Left renal pelvis (tissue), 4 donors: ENCODE measurements around the gene BPGM. TPM values are rescaled to one million over a fixed set of nuclear protein-coding genes. Genes with fewer than 3 reads are reported as not detected.
A peak's percentile ranks its signal among the peaks of the same experiment; 100 is the strongest.
"Not testable (repeated sequence)": the region's sequence is repeated elsewhere in the genome, so short reads cannot be mapped to it uniquely, and the experiment has no call there.

Experiments
- DNase-seq, 4 donors: peaks; one replicate each; pipeline ENCODE4 v3.0.0-alpha.2; 2013; ENCODE audit warnings: low read depth in 4 of 4, low spot score in 3 of 4
- polyA plus RNA-seq, 4 donors: library from polyadenylated mRNA; unstranded; fragments of 120-200 nt; gene quantifications; one replicate each; pipeline ENCODE4 v1.2.1, GENCODE V29; 2013; ENCODE audit not compliant: insufficient read length in 4 of 4

Gene BPGM
- polyA plus RNA-seq, 4 donors: 40.2 to 72.0 (median 46.2) TPM

DNA sequence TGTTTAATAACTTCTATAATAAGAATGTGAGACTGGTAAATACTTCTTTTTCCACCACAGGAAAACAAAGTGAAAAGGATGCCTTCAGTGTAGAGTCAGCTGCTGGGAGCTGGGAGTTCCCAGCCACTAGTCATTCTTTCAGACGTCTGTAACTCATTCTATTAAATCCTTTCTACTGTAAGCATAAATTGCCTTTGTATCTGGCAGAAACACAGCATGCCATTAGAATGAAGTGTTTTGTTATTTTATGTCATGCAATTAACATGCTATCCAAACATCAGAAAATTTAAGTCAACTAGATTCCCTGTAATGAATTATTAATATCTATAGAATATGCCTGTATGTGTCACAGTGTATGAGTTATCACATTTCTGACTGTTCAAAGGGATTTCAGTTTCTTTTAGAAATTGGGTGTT is 14.3 kb downstream of the BPGM start:
- DNase-seq: no peak

DNA sequence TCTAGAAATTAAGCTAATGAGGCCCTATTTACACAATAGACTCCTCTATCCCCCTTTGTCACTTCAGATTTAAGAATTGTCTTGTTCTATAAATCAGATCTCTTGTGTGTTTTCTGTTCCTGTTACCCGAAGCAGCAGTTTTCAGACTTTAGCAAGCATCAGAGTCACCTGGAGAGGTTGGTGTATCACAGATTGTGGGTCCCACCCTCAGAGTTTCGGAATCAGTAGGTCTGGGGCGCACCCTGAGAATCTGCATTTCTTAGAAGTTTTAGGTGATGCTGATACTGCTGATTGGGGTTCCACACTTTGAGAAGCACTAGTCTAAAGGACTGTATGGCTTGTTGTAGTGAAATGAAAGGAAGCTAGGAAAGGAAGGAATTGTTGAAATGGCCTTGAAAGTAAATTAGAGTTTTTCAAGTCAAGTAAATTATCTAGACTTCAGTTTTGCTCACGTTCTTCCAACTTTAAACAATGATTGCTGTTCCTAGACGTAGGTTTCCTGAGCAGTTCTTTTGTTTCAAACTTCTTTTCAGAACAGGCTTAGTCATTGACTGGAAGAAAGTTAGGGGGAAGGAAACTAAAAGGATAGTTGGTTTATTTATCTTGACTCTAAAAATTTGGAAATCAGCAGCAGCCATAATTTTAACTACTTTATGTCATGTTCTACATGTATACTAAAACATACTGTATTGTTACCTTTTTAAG is 15.7 kb downstream of the BPGM start:
- no peak for DNase-seq

DNA sequence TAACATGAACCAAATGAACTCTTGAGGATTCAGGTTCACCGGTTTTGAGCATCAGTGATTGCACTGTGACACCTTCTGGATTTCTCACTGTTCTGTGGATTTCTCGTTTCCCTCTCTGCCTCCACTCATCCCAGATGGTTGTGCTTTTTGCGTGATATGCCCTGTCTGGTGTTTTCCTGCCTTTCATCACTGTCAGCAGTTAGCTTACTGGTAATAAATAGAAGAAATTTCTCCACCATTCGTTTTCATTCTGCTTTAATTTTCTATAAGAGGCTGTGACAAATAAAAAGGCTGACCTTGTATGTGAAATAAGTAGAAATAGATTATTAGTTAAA is 16.2 kb downstream of the BPGM start:
- no peak for DNase-seq

DNA sequence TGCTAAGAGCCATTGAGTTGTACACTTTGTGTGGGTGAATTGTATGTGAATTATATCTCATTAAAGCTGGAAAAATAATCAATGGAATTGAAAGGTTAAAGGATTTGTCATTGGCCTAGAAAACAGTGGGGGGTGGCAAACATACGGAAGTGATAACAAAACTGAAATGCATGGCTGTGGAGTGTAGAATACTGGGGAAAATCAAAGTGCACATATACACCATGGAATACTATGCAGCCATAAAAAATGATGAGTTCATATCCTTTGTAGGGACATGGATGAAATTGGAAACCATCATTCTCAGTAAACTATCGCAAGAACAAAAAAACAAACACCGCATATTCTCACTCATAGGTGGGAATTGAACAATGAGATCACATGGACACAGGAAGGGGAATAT is 18.4 kb downstream of the BPGM start:
- DNase-seq: not testable (repeated sequence)

DNA sequence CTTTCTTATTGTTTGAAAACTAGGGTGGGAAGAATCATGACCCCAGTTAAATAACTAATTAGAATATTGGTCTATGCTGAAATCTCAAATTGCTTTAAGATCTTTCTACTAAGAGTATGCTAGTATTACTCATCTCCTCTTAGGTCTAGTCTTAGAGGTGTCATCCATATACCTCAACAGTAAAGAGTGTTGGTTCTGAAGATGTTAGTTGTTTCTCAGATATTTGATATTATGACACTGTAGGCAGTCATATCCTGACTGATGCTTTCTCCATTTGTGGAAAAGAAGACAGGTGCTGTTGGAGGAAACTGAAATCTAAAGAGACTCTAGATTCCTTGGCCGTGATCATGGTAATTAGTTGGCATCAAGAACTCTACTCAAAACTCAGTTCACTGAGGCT is 21.2 kb downstream of the BPGM start:
- DNase-seq: no peak

DNA sequence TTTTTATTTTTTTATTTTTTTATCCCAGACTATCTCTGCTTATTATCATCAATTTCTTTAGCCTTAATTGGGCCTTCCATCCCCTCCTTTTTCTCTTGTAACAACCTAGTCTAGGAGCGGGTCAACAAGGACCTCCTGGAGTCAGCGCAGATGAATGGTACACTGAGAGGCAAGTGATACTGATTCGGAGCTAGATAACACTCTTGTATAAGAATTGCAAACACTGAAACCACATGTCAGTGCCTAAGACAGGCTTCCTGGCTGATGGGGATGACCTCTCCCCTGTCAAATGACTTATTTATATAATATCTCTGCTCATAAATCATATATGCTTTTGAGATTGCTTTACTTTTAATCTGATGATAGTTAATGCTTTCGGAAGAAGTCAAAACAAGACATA is 22.7 kb downstream of the BPGM start:
- DNase-seq: no peak

DNA sequence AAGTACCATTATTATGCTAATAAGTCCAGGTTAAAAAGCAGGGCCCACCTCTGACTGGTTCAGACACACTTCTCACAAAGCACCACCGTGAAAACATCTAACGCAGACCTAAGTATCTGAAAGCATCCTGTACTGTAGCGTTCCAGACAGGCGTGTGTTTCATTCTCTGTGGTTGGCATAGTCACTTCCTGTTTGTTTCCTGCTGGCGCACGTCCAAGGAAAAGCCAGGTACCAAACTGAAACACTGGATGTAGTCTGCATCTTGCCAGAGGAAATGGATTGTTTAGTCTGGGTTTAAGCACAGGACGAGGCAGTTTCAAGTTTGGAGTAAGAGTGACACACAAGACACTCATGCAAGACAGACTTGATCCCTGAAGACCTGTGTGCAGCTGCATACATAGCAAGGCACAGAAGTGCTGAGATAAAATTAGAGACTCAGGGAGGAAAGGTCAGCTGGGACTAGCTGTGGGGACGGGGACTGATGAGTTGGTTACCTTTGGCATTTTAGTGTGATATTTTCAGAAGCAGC is 23.3 kb downstream of the BPGM start:
- no peak for DNase-seq

DNA sequence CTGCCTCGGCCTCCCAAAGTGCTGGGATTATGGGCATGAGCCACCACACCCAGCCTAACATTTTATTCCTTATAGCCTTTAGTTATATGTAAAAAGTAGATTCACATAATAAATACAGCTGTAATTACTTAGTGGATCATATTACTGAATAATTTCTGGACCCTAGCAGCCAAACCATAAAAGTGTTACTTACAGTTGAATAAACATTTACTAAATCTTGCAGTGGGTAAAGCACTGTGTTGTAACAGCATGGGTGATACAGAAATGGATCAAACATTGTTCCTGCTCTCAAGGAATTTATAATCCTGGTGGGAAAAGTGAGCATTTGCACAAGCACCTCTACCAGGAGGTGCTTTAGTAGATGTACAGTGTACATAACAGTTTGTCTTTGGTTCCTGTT is 25.0 kb downstream of the BPGM start:
- DNase-seq: no peak

DNA sequence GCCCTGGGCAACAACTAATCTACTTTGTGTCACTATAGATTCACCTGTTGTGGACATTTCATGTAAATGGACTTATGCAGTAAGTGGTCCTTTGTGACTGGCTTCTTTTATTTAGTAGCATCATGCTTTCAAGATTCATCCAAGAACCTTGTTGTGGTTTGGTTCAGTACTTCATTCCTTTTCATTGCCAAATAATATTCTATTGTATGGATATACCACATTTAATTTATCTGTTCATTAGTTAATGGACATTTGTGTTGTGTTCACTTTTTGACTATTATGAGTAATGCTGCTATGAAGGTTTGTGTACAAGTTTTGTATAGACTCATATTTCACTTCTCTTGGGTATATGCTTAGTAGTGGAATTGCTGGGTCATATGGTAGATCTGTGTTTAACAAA is 27.8 kb downstream of the BPGM start:
- no peak for DNase-seq

DNA sequence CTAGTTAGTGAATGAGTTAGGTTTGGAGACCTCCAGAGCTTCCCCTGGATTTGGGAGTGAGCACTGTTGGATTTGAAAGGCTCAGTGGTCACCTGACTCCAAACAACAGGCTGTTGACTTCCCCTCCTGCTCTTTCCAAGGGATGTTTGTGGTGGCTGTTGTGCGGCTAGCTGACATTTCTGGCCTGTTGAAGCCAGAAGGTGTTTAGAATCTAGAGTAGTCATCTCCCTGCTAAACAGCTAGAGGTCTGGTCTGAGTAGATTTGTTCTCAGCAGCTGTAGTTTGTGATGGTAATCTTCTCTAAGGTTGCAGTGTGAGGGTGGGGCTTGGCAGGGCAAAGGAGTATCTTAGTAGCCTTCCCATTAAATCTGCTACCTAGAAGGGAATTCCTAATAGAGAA is 30.1 kb downstream of the BPGM start:
- DNase-seq: no peak

DNA sequence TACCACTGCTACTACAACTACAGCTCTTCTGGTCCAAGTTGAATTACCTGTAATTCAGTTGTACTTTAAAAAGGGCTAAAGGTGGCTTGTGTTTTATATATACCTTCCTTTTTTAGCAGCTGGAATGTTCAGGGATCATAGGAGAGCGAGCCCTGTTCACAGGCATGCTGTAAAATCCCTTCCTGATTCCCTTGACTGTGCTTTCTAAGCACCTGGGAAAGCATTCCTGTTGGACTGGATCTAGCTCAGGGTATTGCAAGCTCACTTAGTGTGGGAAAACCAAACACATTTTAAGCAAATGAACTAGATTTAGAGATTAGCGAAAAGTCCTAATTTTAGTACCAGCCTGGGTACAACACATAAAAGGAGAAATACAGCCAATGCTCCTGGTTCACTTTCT is 31.5 kb downstream of the BPGM start:
- DNase-seq: no peak

DNA sequence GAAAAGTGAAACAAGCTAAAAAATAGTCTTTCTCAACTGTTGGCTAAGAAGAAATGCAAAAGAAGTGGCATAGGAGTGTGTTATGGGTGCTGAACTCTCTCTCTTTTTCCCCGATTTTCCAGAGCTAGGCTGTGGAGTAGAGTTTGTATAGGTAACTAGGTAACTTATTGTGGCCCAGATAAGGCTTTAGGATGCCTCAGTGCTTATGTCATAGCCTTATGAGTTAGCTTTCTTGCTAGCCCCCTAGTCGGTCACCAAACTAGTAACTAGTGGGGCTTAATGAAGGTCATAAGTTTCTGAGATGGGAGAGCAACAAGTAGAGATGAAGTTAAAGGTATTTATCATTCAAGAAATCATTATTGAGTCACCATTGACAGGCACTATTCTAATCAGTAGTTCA is 32.4 kb downstream of the BPGM start:
- no peak for DNase-seq

DNA sequence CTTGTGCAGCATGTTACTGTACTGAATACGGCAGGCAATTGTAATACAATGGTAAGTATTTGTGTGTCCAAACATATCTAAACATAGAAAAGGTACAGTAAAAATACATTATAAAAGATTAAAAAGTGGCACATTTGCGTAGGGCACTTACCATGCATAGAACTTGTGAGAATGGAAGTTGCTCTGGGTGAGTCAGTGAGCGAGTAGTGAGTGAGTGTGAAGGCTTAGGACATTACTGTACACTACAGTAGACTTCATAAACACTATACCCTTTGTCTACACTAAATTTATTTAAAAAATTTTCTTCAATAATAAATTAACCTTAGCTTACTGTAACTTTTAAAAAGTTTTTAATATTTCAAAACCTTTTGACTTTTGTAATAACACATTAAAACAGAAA is 37.5 kb downstream of the BPGM start:
- no peak for DNase-seq

DNA sequence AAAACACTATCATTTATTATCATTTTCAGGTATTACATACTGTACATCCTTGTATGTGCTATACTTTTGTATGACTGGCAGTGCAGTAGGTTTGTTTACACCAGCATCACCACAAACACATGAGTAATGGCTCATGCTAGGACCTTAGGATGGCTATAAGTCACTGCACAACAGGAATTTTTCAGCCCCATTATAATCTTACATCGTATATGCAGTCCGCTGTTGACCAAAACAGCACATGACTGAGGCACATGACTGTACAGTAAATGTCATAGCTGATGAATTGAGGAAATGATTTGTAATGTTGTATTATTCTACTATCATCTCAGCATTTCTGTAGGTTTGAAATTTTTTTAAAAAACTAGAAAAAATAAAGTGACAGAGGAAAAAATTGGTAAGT is 38.6 kb downstream of the BPGM start:
- DNase-seq: no peak

DNA sequence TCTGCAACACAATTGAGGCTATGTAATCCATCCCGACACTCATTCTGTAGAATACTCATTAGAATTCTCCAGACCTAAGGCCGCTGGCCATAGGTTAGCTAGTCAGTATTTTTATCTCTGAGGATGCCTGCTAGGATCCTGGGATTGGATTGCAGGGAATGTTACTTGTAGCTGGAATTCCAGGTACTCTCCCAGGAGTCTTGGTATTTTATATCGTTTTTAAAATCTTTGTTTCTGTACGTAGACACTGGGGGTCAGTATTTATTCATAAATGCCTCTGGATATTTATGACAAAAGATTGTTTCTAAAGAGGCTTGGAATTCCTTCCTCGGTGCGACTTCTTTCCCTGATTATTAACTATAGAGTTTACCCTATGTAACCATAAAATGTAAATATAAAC is 40.1 kb downstream of the BPGM start:
- no peak for DNase-seq

DNA sequence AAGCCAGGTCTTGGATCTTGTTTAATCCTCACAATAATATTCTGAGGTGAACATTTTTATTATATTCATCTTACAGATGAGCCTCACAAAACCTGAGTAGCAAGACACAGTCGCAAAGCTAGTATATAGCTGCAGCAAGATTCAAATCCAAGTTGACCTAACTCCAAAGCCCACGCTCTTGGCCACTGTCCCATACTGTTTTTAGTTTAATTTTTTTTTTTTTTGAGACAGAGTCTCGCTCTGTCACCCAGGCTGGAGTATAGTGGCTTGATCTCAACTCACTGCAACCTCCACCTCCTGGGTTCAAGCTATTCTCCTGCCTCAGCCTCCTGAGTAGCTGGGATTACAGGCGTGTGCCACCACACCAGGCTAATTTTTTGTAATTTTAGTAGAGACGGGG is 42.9 kb downstream of the BPGM start:
- DNase-seq: not testable (repeated sequence)

DNA sequence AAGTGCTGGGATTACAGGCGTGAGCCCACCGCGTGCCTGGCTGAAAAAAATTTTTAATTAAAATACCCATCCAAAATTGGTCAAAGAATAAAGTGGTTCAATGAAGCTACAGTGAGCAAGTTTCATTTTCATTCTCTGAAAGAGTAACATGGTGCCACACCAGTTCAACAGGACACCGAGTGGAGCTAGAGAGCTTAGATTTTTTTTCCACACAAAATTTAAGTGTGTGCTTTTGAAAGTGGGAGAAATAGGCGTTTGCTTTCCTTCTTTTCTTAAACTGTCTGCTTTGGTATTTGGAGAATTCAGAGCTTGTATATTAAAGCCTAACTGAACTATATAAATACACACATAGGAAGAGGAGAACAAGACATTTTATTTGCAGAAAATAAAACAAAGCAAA is 43.4 kb downstream of the BPGM start:
- peak in 2 of 4 donors; percentile 45 to 48 for DNase-seq

DNA sequence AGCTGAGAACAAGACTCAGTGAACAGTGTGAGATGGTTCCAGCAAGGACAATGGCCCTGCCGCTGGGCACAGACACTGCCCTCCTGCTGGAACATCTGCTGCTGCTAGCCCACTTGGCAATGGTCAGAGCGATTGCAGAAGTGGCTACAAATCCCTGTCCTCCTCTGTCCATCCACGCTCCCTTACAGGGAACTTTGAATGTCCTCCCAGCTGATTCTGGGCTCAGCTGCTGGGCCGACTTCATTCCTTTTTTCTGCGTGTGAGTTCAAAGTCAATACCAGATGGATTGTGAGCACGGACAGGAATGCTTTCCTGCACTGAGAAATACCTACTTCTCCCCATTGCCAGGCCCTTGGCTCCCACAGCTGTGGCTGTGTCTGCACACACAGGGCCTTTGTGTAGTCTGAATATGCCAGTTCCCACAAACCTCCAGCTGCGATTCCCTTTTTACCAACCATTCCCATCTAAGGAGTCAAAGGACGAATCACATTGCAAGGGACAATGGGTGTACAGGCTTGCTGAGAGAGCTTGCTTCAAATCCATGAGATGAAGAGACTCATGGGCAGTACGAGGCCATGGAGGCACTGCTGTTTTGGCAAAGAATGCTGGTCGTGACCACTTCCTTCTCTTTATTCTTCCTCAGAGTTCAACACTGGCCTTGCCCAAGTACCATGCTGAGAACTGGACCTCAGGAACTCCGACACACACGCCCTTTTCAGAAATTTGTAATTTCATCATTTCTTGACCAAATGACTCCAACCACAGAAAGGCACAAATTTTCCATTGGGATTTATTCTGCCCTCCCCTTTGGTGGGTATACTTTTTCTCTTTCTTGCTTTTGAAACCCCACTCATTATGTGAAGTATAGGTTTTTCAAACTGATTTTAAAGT is 44.2 kb downstream of the BPGM start:
- no peak for DNase-seq

DNA sequence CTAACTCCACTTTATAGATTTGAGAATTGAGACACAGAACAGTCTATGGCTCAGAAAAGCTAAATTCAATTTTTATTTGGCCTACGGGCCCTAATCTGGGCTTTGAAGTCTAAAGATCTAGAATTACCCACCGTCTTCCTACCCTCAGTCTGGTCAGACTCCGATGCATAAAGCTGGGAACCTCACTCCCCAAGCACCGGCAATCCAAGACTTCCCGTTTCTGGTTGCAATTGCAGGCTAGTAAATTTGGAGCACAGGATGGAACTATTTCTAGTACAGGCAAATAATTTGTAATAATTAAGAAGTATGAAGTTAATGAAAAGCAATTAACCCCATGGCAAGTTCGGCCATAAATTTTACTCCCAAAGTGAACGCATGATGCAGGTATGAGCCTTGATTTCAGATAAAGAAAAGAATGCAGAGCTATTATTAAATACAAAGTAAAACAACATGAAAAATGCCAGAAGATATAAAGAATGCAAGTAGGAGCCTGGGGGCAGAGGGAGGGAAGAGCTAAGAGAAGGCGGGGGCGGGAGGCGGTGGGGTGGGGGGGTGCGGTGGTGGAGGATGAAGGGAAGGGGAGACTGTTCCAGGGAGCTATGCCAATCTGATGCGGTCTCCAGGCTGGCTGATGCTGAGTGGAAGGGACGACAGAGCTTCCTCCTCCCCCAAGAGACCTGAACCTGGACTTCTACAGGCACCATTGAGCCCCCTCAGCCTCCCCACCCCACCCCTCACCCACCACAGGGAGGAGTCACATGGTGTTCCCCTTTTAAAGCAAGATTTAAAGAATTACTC is 45.1 kb downstream of the BPGM start:
- DNase-seq: no peak

DNA sequence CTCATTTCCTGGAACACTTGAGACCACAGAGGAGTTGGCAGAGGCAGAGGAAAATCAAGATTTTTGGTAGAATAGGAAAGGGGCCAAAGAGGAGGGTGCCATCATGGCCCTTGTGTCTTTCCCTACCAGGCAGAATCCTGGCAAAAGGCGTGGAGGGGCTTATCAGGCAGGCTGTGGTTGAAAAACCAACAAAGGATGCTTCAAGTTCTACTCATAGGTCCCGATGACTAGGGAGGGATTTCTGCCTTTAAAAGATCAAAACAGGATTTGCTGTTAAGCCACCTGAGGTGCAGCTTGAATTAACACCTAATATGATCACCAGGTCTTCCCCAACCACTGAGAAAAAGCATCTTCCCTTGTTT is 45.7 kb downstream of the BPGM start:
- no peak for DNase-seq

DNA sequence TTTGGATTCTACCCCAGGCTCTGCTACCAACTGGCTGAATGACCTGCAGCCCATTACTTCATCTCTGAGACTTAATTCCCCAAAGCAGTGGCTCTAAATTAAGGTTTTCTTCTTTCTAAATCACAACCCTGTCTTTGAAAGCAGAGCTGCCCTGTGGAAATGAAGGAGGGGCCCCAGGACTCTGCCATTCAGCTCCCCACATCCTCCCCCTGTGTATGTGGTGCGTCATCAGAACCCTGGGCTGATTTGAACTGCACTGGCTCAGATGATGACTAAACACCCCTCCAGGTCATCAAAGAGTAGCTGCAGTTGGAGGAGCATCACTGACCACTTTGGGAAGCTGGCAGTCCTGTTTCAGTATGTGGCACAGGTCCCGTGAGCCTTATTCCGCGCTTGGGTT is 46.6 kb downstream of the BPGM start:
- no peak for DNase-seq
